Left lobe of liver (tissue), 2 donors: ENCODE data around the gene UBE2D3. TPM values are rescaled to one million over a fixed set of nuclear protein-coding genes. Genes with fewer than 3 reads are reported as not detected.
"Not testable (repeated sequence)": the region's sequence is repeated elsewhere in the genome, so short reads cannot be mapped to it uniquely, and the experiment has no call there.

Experiments used
- ATAC-seq: fragments of 200-7000 bp; cut with Tn5 transposase; one replicate; pipeline ENCODE4 v1.9.1; 2020; ENCODE audit warnings: mild to moderate bottlenecking, moderate library complexity
- DNase-seq: peaks from one replicate; pipeline ENCODE4 v3.0.0-alpha.2; 2020; ENCODE audit warnings: low spot score
- total RNA-seq: library from RNA; stranded (reverse); gene quantifications from one replicate; pipeline ENCODE4 v1.2.1, GENCODE V29; 2021
- donor health status: DM: no; HTN: no; CAD: no; lungs with moderate emphysema.
- donor health status: DM: no; HTN: yes; CAD: no.

UBE2D3 gene
- 137 TPM for total RNA-seq

DNA sequence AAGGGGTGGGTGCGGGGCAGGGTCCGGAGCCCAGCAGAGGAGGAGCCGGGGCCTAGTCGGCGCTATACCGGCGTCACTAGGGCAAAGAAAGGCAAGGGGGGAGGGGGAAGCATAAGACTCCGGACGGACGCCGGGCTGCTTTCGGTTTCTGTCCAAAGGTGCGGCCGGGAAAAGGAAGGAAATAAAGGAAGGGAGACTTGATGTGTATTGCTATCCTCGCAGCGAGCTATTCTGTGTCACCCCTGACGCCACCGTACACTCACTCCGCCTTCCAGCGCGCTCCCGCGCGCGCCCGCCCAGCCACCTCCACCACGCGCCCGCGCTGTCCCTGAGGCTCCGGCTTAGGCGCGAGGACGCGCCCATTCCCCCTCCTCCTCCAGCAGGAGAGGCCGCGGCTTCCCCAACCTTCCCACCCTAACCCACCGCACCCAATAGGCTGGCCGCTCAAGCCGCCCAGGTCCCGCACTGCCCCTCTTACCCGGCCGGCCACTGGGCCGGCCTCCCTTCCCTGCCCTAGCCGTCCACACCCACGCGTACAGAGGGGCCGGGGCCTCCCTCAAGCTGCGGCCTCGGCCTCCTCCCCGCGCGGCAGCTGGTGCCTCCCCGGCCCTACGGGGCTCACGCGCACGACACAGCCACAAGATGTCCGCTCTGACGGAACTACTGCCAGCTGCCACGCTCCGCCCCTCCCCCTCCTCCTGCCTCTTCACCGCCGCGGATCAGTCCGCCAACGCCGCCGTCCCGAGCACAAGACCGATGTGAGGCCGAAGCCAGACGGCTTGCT is at the start of gene UBE2D3:
Gene UBE2D3 (minus strand): TSS at position 662 of the 784 bp plus-strand sequence. CDS start 1,043 bp downstream, outside the sequence.
- DNase-seq (peak; percentile 92), ATAC-seq (peak; percentile 74)

DNA sequence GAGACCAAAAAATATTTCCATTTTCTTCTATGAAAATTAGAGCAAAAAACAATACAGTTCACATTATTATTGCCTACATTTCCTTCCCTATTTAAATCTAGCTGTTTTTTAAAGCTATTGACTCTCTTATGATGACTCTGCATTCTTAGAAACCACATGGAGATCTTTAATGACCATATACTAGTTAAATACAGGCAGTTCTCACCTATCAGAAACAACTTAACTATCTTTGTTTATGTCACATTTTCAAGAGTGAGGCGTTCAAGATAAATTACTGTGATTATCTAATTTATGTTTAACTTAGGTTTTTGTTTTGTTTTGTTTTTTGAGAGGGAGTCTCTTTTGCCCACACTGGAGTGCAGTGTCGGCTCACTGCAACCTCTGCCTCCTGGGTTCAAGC is 44.4 kb upstream of the UBE2D3 start:
- no peak for ATAC-seq

GRCh38 chr4:102869569-102870197 is 42.3 kb upstream of the UBE2D3 start:
- DNase-seq = no peak
- ATAC-seq = peak; percentile 24

More for the DNA sequence above, 44.4 kb upstream of the UBE2D3 start:
- no peak for DNase-seq

GRCh38 chr4:102868781-102869568 is 41.6 kb upstream of the UBE2D3 start, which contains the start of gene CISD2:
Gene CISD2, plus strand, starts transcription at chr4:102868992. Its CDS starts 93 bp downstream, at chr4:102869085.
- ATAC-seq = peak; percentile 94
- DNase-seq = peak; percentile 95

- peak; percentile 59 for ATAC-seq
- DNase-seq = no peak
Observed at GRCh38 chr4:102868153-102868780, 40.9 kb upstream of the UBE2D3 start.

- ATAC-seq = no peak
- no peak for DNase-seq
Observed at GRCh38 chr4:102867278-102868152, 40.2 kb upstream of the UBE2D3 start.

- ATAC-seq, DNase-seq: not testable (repeated sequence)
Observed at GRCh38 chr4:102865327-102865726, 38.0 kb upstream of the UBE2D3 start.

- DNase-seq (no peak), ATAC-seq (peak; percentile 76)
Observed at GRCh38 chr4:102862747-102863146, 35.4 kb upstream of the UBE2D3 start.

- DNase-seq = no peak
- no peak for ATAC-seq
Observed at GRCh38 chr4:102862016-102862415, 34.7 kb upstream of the UBE2D3 start.

DNA sequence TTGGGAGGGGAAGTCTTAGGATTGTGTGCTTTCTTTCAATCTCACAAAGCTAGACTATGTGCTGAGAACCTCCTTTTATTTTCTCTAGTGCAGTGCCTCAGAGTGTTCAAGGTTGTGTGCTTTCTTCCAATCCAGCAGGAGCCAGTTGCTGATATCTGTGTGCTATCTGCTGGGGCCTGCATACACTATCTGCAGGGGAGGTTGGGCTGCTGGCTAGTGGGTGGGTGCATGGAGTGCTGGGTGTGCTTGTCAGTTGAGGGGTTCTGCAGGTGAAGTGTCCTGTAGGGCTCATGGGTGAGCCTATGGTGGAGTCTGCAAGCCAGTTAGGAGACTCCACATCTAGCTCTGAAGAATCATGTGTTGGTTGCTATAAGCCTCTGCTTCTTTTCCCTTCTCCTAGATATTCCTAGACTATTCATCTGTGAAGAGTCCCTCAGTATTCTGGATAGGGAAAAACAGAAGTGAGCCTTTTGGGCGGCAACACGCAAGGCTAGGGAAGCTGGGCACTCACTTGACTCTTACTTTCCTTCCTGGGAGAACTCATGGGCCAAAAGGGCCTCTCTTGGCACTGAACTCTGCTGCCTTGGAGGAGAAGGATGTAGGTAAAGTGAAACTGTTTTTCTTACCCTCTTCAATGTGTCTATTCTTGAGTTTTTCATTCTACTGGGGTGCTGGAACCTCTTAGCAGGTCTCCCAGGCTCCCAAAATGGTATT is 33.4 kb upstream of the UBE2D3 start:
- ATAC-seq (peak; percentile 24), DNase-seq (no peak)

DNA sequence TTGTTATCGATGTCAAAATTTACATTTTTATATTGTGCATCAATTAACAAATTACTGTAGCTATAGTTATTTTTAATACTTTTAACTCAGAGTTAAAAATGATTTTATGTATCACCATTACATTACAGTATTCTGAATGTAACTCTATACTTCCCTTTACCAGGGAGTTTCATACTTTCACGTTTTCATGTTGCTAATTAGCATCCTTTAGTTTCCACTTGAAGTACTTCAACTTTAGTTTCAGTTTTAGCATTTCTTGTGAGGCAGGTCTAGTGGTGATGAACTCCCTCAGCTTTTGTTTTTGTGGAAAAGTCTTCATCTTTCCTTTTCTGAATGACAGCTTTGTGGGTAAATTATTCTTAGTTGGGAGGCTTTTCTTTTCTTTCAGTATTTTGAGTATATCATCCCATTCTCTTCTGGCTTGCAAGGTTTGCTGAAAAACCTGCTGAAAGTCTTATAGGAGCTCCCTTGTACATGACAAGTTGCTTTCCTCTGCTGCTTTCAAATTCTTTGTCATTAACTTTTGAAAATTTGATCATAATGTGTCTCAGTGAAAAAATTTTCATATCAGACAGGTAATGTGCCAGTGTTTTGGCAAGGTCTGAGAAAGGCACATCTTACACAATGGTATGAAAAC is 31.6 kb upstream of the UBE2D3 start:
- ATAC-seq = no peak

GRCh38 chr4:102850370-102850769 is 23.0 kb upstream of the UBE2D3 start:
- DNase-seq = no peak
- no peak for ATAC-seq

More for the DNA sequence above, 31.6 kb upstream of the UBE2D3 start:
- DNase-seq = no peak

- no peak for ATAC-seq
- DNase-seq = no peak
Observed at GRCh38 chr4:102849579-102850104, 22.3 kb upstream of the UBE2D3 start.

DNA sequence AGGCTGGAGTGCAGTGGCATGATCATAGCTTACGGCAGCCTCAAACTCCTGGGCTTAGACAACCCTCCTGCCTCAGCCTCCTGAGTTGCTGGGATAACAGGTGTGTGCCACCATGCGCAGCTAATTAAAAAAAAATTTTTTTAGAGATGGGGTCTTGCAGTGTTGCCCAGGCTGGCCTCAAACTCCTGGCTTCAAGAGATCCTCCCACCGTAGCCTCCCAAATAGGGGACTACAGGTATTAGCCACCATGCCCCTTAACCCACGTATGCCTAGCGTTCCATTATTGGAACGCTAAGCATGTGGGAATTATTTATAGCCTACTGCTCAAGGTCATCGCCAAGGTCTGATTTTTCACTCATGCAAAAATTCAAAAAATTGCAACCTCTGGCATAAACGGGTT is 20.3 kb upstream of the UBE2D3 start:
- no peak for DNase-seq
- ATAC-seq = no peak

DNA sequence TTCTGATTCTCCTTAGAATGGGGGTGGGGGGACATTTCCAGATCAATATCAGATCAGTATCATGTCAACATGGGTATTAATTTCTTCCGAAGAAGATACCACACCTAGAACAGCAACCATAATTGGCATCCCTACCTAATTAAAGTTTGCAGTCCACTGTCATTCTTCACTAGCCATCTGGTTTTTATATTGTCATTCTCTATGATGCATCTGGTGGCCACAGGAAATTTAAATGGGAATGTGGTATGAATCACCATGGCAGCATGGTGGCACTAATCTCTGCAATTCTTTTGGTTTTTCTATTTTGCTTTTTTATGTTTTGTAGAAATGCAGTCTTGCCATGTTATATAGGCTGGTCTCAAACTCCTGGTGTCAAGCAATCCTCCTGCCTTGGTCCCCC is 16.6 kb upstream of the UBE2D3 start:
- no peak for DNase-seq
- no peak for ATAC-seq

- ATAC-seq = no peak
Observed at GRCh38 chr4:102843273-102843672, 15.9 kb upstream of the UBE2D3 start.

GRCh38 chr4:102842367-102842766 is 15.0 kb upstream of the UBE2D3 start:
- ATAC-seq (no peak), DNase-seq (no peak)

More at GRCh38 chr4:102843273-102843672, 15.9 kb upstream of the UBE2D3 start:
- no peak for DNase-seq

- no peak for DNase-seq
- no peak for ATAC-seq
Observed at GRCh38 chr4:102836596-102836995, 9.2 kb upstream of the UBE2D3 start.
